H9 (cell line): ENCODE results near the gene MTMR12. TPM values are rescaled to one million over a fixed set of nuclear protein-coding genes. Genes with fewer than 3 reads are reported as not detected.

ENCODE experiments used
- DNase-seq: peaks from one replicate; pipeline ENCODE4 v3.0.0-alpha.2; 2017
- H2AFZ ChIP-seq: one replicate; pipeline ENCODE4 v1.6.1; 2013; ENCODE audit warnings: mild to moderate bottlenecking, low read length, control low read depth, moderate library complexity
- H2AK5ac ChIP-seq: 2 replicates; pipeline ENCODE4 v1.6.1; 2013; ENCODE audit warnings: low read length, control low read depth, mixed read lengths; ENCODE audit not compliant: insufficient read length
- H2BK120ac ChIP-seq: one replicate; pipeline ENCODE4 v1.6.1; 2013; ENCODE audit warnings: low read depth, mild to moderate bottlenecking, low read length, control low read depth, inconsistent platforms; ENCODE audit not compliant: poor library complexity, severe bottlenecking
- H2BK12ac ChIP-seq: 2 replicates; pipeline ENCODE4 v1.6.1; 2013; ENCODE audit warnings: low read length, control low read depth, mixed read lengths, low read depth; ENCODE audit not compliant: insufficient read length
- H2BK15ac ChIP-seq: 2 replicates; pipeline ENCODE4 v1.6.1; 2013; ENCODE audit warnings: low read depth, low read length, control low read depth
- H2BK20ac ChIP-seq: one replicate; pipeline ENCODE4 v1.6.1; 2013; ENCODE audit warnings: low read depth, mild to moderate bottlenecking, low read length, control low read depth, inconsistent platforms; ENCODE audit not compliant: poor library complexity, severe bottlenecking
- H2BK5ac ChIP-seq: 2 replicates; pipeline ENCODE4 v1.6.1; 2013; ENCODE audit warnings: low read length, control low read depth, mixed read lengths; ENCODE audit not compliant: insufficient read length
- H3K14ac ChIP-seq: 2 replicates; pipeline ENCODE4 v1.6.1; 2013; ENCODE audit warnings: low read length, control low read depth; ENCODE audit not compliant: insufficient read depth
- H3K18ac ChIP-seq: 2 replicates; pipeline ENCODE4 v1.6.1; 2013; ENCODE audit warnings: low read depth, mild to moderate bottlenecking, mixed read lengths, low read length, control low read depth; ENCODE audit not compliant: insufficient read length
- H3K23ac ChIP-seq: 2 replicates; pipeline ENCODE4 v1.6.1; 2013; ENCODE audit warnings: low read length, control low read depth, mixed read lengths, low read depth; ENCODE audit not compliant: insufficient read length
- H3K23me2 ChIP-seq: 2 replicates; pipeline ENCODE4 v1.6.1; 2013; ENCODE audit warnings: low read depth, mild to moderate bottlenecking, mixed read lengths, low read length, control low read depth; ENCODE audit not compliant: insufficient read length, poor library complexity, severe bottlenecking
- H3K27ac ChIP-seq: 2 replicates; pipeline ENCODE4 v1.5.1; 2013; ENCODE audit warnings: low read length, control low read depth, mixed read lengths, low read depth; ENCODE audit not compliant: insufficient read length
- H3K27me3 ChIP-seq: 2 replicates; pipeline ENCODE4 v1.6.1; 2013; ENCODE audit warnings: low read length, control low read depth, inconsistent platforms; ENCODE audit not compliant: insufficient read depth
- H3K4ac ChIP-seq: 2 replicates; pipeline ENCODE4 v1.6.1; 2013; ENCODE audit warnings: low read depth, mild to moderate bottlenecking, control low read depth, inconsistent platforms, low read length, moderate library complexity
- H3K4me1 ChIP-seq: 2 replicates; pipeline ENCODE4 v1.6.1; 2013; ENCODE audit warnings: low read length, control low read depth, inconsistent platforms; ENCODE audit not compliant: insufficient read depth
- H3K4me2 ChIP-seq: 2 replicates; pipeline ENCODE4 v1.6.1; 2013; ENCODE audit warnings: low read length, control low read depth, mixed read lengths; ENCODE audit not compliant: insufficient read length, insufficient read depth
- H3K56ac ChIP-seq: 2 replicates; pipeline ENCODE4 v1.6.1; 2013; ENCODE audit warnings: low read depth, mild to moderate bottlenecking, mixed read lengths, low read length, control low read depth; ENCODE audit not compliant: insufficient read length
- H3K79me1 ChIP-seq: 2 replicates; pipeline ENCODE4 v1.6.1; 2013; ENCODE audit warnings: low read depth, mild to moderate bottlenecking, moderate library complexity, low read length, control low read depth, inconsistent platforms; ENCODE audit not compliant: insufficient read depth, poor library complexity, severe bottlenecking
- H3K79me2 ChIP-seq: 2 replicates; pipeline ENCODE4 v1.6.1; 2013; ENCODE audit warnings: low read length, control low read depth, inconsistent platforms; ENCODE audit not compliant: insufficient read depth
- H3K9ac ChIP-seq: 2 replicates; pipeline ENCODE4 v1.6.1; 2013; ENCODE audit warnings: low read length, control low read depth, mixed read lengths; ENCODE audit not compliant: insufficient read length; ENCODE audit errors: extremely low read depth
- H3K9me3 ChIP-seq: one replicate; pipeline ENCODE4 v1.6.1; 2013; ENCODE audit warnings: low read depth, low read length, inconsistent platforms; ENCODE audit not compliant: control insufficient read depth
- H3T11ph ChIP-seq: one replicate; pipeline ENCODE4 v1.6.1; 2013; ENCODE audit warnings: mild to moderate bottlenecking, low read length, control low read depth, inconsistent platforms
- H4K20me1 ChIP-seq: one replicate; pipeline ENCODE4 v1.6.1; 2013; ENCODE audit not compliant: control insufficient read depth, insufficient read length, insufficient read depth
- H4K5ac ChIP-seq: 2 replicates; pipeline ENCODE4 v1.6.1; 2013; ENCODE audit warnings: low read depth, mild to moderate bottlenecking, mixed read lengths, low read length, control low read depth; ENCODE audit not compliant: insufficient read length
- H4K8ac ChIP-seq: replicated peaks from 2 replicates; pipeline ENCODE4 v1.6.1; 2013; ENCODE audit warnings: low read length, control low read depth, mixed read lengths, low read depth; ENCODE audit not compliant: insufficient read length
- H4K91ac ChIP-seq: 2 replicates; pipeline ENCODE4 v1.6.1; 2013; ENCODE audit warnings: low read depth, mild to moderate bottlenecking, moderate library complexity, mixed read lengths, low read length, control low read depth; ENCODE audit not compliant: insufficient read length
- H3K27ac Mint-ChIP-seq, 3 experiments: 2 replicates in 2 of 3; 3 replicates in 1 of 3; pipeline ENCODE4 v1.8.0; 2020 to 2021; ENCODE audit warnings: mixed read lengths in 3 of 3, mild to moderate bottlenecking in 1 of 3, moderate library complexity in 1 of 3
- H3K27me3 Mint-ChIP-seq: 2 replicates; pipeline ENCODE4 v1.8.0; 2021; ENCODE audit warnings: low read depth, mild to moderate bottlenecking, moderate library complexity, mixed read lengths
- H3K36me3 Mint-ChIP-seq, 3 experiments: 2 replicates in 2 of 3; 3 replicates in 1 of 3; pipeline ENCODE4 v1.8.0; 2020 to 2021; ENCODE audit warnings: low read depth in 3 of 3, mixed read lengths in 3 of 3; ENCODE audit not compliant: insufficient read depth in 1 of 3
- H3K4me1 Mint-ChIP-seq, 2 experiments: 2 replicates each; pipeline ENCODE4 v1.8.0; 2020; ENCODE audit warnings: mixed read lengths in 2 of 2
- H3K4me3 Mint-ChIP-seq, 2 experiments: 2 replicates in 1 of 2; 3 replicates in 1 of 2; pipeline ENCODE4 v1.8.0; 2020 to 2021; ENCODE audit warnings: mild to moderate bottlenecking in 2 of 2, mixed read lengths in 2 of 2, moderate library complexity in 1 of 2
- H3K9me3 Mint-ChIP-seq, 2 experiments: 2 replicates in 1 of 2; 3 replicates in 1 of 2; pipeline ENCODE4 v1.8.0; 2020; ENCODE audit warnings: mild to moderate bottlenecking in 2 of 2, mixed read lengths in 2 of 2, moderate library complexity in 1 of 2
- WGBS: extraction: QIAGEN DNeasy Blood & Tissue Kit; methylation state at CpG from one replicate; pipeline ENCODE4 v1.1.7; 2013; ENCODE audit warnings: missing lambda C conversion rate, low lambda C conversion rate, mixed read lengths; ENCODE audit not compliant: insufficient read length; ENCODE audit errors: extremely low coverage; 5-methylcytosine and 5-hydroxymethylcytosine counted together
- total RNA-seq: library from RNA; stranded (reverse); gene quantifications from 2 replicates; pipeline ENCODE4 v1.2.1, GENCODE V29; 2021
- TF ChIP-seq, protein P1 (sequence below): fragments of 200-600 bp; sonication (generic); conservative IDR thresholded peaks from 3 replicates; pipeline ENCODE4 v1.8.0; 2021; ENCODE audit warnings: antibody characterized with exemption, mild to moderate bottlenecking

Gene MTMR12
- total RNA-seq, 1 experiment from 2014 or later: 39.3 TPM

DNA sequence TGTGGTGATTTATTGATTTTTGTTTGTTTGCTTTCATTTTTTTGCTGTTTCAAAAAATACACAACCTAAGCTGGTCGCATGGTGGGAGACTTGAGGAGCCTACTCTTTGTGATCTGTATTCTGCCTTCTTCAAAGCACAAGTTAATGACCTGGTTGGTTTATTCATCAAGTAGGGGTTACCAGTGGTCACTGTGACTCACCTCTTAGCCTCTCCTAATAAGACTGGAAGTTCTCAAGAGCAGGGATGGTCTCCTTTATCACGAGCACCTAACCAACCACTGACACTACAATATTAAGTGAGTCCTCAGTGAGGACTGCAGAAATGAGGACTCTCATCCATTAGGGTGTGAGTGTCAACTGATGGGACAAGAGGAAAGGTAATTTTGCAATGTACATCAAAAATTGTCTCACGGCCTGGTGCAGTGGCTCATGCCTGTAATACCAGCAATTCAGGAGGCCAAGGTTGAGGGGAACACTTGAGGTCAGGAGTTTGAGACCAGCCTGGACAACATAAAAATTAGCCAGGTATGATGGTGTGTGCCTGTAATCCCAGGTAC lies 13.6 kb upstream of the MTMR12 start:
- no peaks in the 10 kb centered on the region for H3K79me2 ChIP-seq
- H3K23ac ChIP-seq: no peak overlapping the region
- H3K27ac ChIP-seq: no peak overlapping the region
- Mint-ChIP-seq H3K27me3 (no peaks in the 10 kb centered on the region), H3K27ac (no peak overlapping the region), H3K9me3 (peaks cover 5 to 6% of the 10 kb centered on the region in 2 experiments; a peak in 4 of 5 replicates), H3K4me3 (no peak overlapping the region), H3K36me3 (peaks cover 0 to 5% (median 0%) of the 10 kb centered on the region in 3 experiments; a peak in 2 of 7 replicates), H3K4me1 (peaks cover 2 to 9% of the 10 kb centered on the region in 2 experiments; a peak in 2 of 4 replicates)
- H4K20me1 ChIP-seq: no peaks in the 10 kb centered on the region
- H3K9me3 ChIP-seq: no peaks in the 10 kb centered on the region
- no peak overlapping the region for H3K14ac ChIP-seq
- H2BK20ac ChIP-seq: no peak overlapping the region
- no peak overlapping the region for H3K4me2 ChIP-seq
- H3K27me3 ChIP-seq: no peaks in the 10 kb centered on the region
- no peak overlapping the region for H3K9ac ChIP-seq
- no peaks in the 10 kb centered on the region for H3K4me1 ChIP-seq
- H3K23me2 ChIP-seq: no peaks in the 10 kb centered on the region
- DNase-seq: no peak
- H2BK120ac ChIP-seq: no peak overlapping the region
- no peak overlapping the region for H3K18ac ChIP-seq
- no peak overlapping the region for H4K5ac ChIP-seq
- no peak overlapping the region for H2BK5ac ChIP-seq
- no peak overlapping the region for H2AFZ ChIP-seq
- TF ChIP-seq, protein P1, sequence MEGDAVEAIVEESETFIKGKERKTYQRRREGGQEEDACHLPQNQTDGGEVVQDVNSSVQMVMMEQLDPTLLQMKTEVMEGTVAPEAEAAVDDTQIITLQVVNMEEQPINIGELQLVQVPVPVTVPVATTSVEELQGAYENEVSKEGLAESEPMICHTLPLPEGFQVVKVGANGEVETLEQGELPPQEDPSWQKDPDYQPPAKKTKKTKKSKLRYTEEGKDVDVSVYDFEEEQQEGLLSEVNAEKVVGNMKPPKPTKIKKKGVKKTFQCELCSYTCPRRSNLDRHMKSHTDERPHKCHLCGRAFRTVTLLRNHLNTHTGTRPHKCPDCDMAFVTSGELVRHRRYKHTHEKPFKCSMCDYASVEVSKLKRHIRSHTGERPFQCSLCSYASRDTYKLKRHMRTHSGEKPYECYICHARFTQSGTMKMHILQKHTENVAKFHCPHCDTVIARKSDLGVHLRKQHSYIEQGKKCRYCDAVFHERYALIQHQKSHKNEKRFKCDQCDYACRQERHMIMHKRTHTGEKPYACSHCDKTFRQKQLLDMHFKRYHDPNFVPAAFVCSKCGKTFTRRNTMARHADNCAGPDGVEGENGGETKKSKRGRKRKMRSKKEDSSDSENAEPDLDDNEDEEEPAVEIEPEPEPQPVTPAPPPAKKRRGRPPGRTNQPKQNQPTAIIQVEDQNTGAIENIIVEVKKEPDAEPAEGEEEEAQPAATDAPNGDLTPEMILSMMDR: no peak
- H2BK12ac ChIP-seq: no peak overlapping the region
- H3K4ac ChIP-seq: no peak overlapping the region
- no peak overlapping the region for H3T11ph ChIP-seq
- H2BK15ac ChIP-seq: no peak overlapping the region
- no peak overlapping the region for H4K91ac ChIP-seq
- no peak overlapping the region for H2AK5ac ChIP-seq
- no peak overlapping the region for H4K8ac ChIP-seq
- no peaks in the 10 kb centered on the region for H3K79me1 ChIP-seq
- no peak overlapping the region for H3K56ac ChIP-seq
- WGBS: no CpG with 5 or more reads among the region's 3 CpGs
